HUES48 (cell line): Measurements from ENCODE around the gene HOXA5.

ENCODE experiments used
- H3K27ac ChIP-seq: one replicate; pipeline ENCODE4 v1.7.0; 2013; ENCODE audit warnings: low read depth, low read length, inconsistent platforms
- H3K27me3 ChIP-seq: 2 replicates; pipeline ENCODE4 v1.6.1; 2013; ENCODE audit warnings: mild to moderate bottlenecking, low read length; ENCODE audit not compliant: control insufficient read depth, insufficient read depth
- H3K36me3 ChIP-seq: 2 replicates; pipeline ENCODE4 v1.6.1; 2013; ENCODE audit warnings: low read length; ENCODE audit not compliant: control insufficient read depth, insufficient read depth
- H3K4me1 ChIP-seq: 2 replicates; pipeline ENCODE4 v1.6.1; 2013; ENCODE audit warnings: mild to moderate bottlenecking, low read length; ENCODE audit not compliant: control insufficient read depth, insufficient read depth
- H3K4me3 ChIP-seq: 2 replicates; pipeline ENCODE4 v1.5.1; 2013; ENCODE audit warnings: mild to moderate bottlenecking, low read depth, low read length
- H3K9ac ChIP-seq: 2 replicates; pipeline ENCODE4 v1.6.1; 2013; ENCODE audit warnings: mild to moderate bottlenecking, low read depth, low read length, moderate library complexity
- H3K9me3 ChIP-seq: 2 replicates; pipeline ENCODE4 v1.6.1; 2013; ENCODE audit warnings: low read length; ENCODE audit not compliant: control insufficient read depth, insufficient read depth

The HOXA5 gene

DNA sequence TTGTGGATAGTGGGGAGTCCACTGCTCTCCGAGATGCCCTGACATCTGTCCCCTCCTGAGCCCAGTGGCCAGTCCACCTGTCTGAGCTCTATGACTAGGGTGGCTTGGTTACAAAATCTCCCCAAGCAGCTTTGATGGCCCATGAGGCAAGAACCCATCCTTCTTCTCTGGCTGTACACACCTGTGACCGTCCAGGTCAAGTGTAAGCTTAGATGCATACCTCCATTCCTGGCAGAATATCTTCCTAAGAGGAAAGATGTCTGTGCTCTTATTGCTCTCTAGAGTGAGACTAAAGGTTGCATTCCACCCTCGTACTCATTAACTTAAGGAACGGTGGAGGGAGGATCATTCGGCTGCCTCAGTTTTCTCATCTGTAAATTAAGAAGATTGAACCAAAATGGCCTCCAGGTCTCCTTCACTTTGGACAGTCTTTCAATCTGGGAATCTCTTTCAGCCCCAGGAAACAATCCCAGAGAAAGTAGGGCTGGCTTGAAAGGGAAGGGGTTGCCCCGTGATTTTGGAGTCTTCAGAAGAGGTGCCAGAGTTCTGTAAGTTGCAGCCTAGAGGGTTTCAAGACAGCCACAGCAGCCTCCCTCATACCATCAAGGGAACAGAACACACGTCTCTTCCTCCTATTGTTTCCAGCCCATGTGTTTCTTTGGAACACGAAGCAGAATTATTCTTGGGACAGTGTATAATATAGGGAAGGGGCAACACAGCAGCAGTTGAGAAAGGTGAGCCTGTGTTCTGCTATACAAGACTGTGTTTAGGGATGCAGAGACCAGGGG is 18.4 kb downstream of the HOXA5 start:
- H3K27me3 ChIP-seq: peaks cover 100% of the 10 kb centered on the region
- H3K9ac ChIP-seq: no peak overlapping the region
- no peaks in the 10 kb centered on the region for H3K9me3 ChIP-seq
- H3K4me1 ChIP-seq: no peaks in the 10 kb centered on the region
- no peak overlapping the region for H3K27ac ChIP-seq
- H3K36me3 ChIP-seq: no peaks in the 10 kb centered on the region
- no peak overlapping the region for H3K4me3 ChIP-seq

DNA sequence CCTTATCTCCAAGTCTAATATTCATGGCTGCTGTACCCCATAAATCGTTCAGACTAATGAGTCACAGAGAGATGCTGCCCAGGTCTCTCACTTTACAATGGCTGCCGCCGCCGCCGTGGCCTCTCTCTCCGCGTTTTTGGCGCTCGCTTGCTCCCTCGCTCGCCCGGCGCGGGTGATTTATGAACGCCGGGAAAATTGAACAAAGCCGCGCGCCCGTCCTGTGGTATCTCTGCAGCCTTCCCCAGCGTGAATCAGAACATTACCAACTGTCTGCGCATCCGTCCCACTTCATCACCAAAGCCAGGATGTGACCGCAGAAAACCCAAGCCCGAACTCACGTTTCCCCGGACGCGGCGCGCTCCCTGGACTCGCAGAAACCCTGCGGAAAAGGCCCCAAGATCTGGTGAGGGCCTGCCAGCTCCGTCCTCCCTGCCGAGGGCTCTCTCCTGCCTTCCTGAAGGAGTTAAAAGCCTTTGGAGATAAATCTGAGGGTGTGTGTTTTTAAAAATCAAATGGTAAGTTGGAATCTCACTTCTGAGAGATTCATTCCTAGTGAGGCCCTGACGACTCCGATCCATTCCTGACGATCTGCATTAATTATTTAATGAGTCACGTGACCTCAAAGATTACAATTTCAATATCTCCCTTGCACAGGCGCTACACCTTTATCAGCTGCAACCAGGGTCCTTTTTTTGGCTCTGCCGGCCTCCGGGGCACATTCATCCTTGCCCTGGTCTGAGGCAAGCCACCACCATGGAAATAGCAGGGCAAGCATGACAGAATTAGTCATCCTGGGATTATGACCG is 19.2 kb downstream of the HOXA5 start:
- Histone ChIP-seq H3K9ac (no peak overlapping the region), H3K4me3 (no peak overlapping the region), H3K4me1 (no peaks in the 10 kb centered on the region), H3K27ac (no peak overlapping the region), H3K27me3 (peaks cover 100% of the 10 kb centered on the region), H3K36me3 (no peaks in the 10 kb centered on the region), H3K9me3 (no peaks in the 10 kb centered on the region)

DNA sequence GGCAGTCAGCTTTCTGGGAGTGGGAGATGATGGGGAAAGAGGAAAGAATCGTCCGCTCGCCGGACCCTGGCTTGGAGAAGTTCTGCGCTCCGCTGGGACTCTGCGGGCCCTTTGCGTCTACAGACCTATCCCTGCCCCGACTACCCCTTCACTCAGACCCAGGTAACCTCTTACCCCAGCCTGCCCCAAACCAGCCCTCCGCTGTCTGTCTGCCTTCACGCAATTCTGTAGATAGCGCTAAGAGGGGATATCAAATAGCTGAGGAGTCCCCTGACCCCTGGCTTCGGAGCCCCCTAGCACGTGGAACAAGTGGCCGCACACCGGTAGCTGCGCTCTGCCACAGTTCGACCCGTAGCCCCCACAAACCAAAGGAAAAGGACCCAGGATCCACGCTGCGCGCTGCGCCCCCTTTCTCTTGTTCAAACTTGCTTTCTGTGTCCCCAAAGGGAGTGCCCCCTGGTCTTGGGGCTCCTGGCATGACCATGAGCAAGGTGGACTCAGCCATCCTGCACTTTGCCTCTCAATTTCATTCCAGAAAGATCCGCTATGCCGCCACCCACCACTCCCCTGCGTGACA is 19.9 kb downstream of the HOXA5 start:
- H3K4me1 ChIP-seq: no peaks in the 10 kb centered on the region
- no peak overlapping the region for H3K4me3 ChIP-seq

DNA sequence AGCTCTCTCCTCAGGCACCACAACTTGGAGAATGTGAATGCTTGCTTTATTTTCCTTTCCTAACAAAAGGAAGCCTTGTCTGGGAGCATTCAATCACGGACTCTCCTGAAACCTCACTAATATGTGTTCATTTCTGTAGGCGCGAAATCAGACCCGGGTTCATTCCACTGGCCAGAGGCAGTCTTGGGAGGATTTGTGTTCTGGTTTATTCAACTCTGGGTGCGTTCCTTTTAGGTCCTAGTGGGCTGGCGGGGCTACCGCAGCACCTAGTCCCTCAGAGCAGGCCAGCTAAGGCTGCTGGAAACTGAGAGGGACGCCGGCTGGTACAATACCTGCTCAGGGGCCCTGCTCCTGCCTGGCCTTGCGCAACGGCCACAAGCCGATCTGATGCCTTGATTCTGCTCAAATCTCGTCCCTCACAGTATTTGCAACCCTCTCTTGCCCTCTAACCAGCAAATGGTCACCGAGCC is 20.4 kb downstream of the HOXA5 start:
- H3K4me3 ChIP-seq: no peak overlapping the region
- H3K27ac ChIP-seq: no peak overlapping the region
- H3K9ac ChIP-seq: no peak overlapping the region
- no peaks in the 10 kb centered on the region for H3K4me1 ChIP-seq
- H3K9me3 ChIP-seq: no peaks in the 10 kb centered on the region
- H3K27me3 ChIP-seq: peaks cover 100% of the 10 kb centered on the region
- no peaks in the 10 kb centered on the region for H3K36me3 ChIP-seq

More for the DNA sequence above, 19.9 kb downstream of the HOXA5 start:
- Histone ChIP-seq H3K27me3 (peaks cover 100% of the 10 kb centered on the region), H3K9ac (no peak overlapping the region), H3K36me3 (no peaks in the 10 kb centered on the region), H3K9me3 (no peaks in the 10 kb centered on the region), H3K27ac (no peak overlapping the region)

DNA sequence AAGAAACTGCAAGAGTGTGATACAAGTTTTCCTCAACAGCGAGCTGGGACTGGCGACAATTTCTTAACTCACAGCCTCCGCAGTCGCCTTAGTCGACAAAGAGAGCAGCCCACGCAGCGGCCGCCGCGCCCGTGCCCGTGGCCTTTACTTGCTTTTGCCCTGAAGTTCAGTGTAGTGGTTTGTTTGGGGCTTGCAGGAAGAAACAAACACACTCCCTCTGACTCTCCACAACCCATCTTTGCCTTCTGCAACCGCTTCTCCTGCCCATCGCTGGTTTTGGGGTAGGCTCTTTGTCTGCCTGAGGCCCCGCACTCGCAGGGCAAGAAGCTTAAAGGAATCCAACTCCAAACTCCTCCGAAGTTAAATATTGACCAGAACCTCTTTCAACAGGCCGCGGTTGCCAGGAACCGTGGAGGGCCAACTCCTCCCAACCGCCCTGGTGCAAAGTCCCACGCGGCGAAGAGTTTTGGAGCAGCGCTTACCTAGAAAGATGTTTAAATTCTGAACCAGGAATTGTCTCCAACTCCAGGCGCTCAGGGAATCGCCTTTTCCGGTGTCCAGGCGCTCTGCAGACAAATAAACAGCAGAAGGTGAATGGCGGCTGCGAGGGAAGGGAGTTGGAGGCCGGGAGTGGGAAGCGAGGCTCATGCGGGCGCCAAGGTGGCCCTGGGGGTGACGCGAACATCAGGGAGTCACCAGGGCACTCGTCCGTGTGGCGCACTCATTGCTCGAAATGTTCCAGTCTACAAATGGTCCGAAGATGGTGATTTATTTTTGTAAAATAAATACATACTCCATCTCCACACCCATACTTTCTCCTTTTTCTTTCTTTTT is 21.2 kb downstream of the HOXA5 start:
- Histone ChIP-seq H3K4me3 (no peak overlapping the region), H3K4me1 (no peaks in the 10 kb centered on the region), H3K36me3 (no peaks in the 10 kb centered on the region), H3K9me3 (no peaks in the 10 kb centered on the region), H3K9ac (no peak overlapping the region), H3K27ac (no peak overlapping the region), H3K27me3 (peaks cover 100% of the 10 kb centered on the region)

DNA sequence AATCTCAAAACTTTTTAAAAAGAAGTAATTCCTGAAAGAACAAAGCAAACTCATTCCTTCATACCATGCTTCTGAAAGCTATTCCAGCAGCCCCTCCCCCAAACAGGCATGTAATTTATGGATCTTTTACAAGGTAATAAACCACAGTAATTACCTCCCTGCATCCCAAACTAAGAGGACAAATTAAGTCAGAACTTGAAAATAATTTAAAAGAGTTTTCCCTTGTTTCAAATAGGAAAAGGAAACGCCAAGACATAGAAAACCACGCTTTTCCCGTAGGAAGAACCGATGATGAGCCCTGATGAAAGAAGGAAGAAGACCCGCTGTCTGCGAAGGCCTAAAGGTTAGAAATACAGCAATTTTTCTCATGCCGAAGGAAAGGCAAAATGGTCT is 21.8 kb downstream of the HOXA5 start:
- Histone ChIP-seq H3K9me3 (no peaks in the 10 kb centered on the region), H3K36me3 (no peaks in the 10 kb centered on the region), H3K9ac (no peak overlapping the region), H3K27ac (no peak overlapping the region), H3K27me3 (peaks cover 100% of the 10 kb centered on the region), H3K4me3 (no peak overlapping the region), H3K4me1 (no peaks in the 10 kb centered on the region)

DNA sequence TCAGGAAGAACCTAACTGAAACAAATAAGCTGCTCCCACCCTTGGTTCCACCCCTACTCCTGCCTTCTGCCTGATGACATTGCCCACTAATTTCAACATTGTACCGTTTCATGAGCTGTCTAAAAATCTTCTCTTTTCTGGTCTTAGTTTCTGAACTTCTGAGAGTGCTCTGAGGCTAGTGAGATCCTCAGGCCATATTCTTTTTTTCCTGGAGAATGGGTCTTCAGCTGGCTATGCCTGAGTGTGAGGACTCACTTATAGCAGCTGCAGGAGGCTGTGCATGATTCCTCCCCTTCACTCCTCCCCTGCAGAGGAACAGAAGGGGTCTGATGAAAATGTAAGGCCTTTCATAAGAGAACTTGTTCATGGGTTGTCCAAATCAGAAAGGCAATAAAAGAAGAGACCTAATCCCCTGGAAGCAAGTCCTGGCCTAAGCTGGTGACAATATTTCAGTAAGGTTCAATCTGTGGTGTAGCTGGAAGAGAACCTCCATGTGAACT is 24.0 kb downstream of the HOXA5 start:
- Histone ChIP-seq H3K9ac (no peak overlapping the region), H3K27ac (no peak overlapping the region), H3K4me3 (no peak overlapping the region), H3K36me3 (no peaks in the 10 kb centered on the region), H3K9me3 (no peaks in the 10 kb centered on the region), H3K27me3 (peaks cover 100% of the 10 kb centered on the region), H3K4me1 (peaks cover 4% of the 10 kb centered on the region; the same call in 1 of the 2 replicates)

DNA sequence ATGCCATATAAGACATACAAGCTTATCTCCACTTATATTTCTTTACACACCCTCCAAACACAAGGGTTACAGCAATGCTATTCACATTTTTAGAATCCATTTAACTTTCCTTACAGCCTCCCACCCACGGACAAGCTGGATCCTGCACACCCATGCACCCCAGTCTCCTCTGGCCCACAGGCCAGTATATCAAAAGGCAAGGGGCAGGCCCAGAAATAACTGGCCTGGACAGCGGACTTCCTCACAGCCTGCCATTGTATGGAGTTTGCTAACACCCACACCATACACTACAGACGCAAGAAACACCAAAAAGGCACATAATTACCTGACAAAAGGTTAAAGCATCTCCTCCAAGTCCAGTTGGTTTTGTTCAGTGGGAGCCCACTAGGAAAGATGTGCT is 24.9 kb downstream of the HOXA5 start:
- no peak overlapping the region for H3K4me3 ChIP-seq
- H3K36me3 ChIP-seq: no peaks in the 10 kb centered on the region
- H3K27ac ChIP-seq: no peak overlapping the region
- H3K27me3 ChIP-seq: peaks cover 99% of the 10 kb centered on the region
- no peak overlapping the region for H3K9ac ChIP-seq
- peaks cover 4% of the 10 kb centered on the region; the same call in 1 of the 2 replicates for H3K4me1 ChIP-seq
- H3K9me3 ChIP-seq: no peaks in the 10 kb centered on the region

DNA sequence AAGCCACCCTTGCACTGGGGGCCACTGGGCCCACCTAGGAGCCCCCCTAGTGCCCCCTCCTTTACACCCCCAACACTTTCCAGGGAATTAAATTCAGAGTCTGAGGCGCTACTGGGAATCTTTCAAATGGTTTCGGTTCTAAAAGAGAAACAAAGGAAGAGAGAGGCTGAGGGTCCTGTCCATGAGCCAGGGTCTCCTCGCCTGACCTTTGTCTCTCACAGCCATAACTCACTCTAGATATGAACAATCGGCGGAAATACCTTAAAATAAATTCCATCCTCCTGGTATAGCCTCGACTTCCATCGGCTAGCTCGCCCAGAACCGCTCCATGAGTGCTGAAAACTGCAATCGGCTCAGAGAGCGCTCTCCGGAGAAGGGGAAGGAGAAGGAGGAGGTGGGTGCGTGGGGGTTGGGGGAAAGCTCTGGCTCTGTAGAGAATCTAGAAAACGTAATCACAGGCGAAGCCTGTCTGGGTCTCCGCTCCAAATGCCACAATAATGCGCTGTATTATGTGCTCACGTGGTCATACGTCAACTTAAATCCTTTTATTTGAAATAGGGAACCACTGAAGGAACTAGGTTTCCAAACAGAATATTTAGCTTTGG is 25.5 kb downstream of the HOXA5 start:
- Histone ChIP-seq H3K27me3 (peaks cover 99% of the 10 kb centered on the region), H3K9ac (no peak overlapping the region), H3K4me3 (no peak overlapping the region), H3K36me3 (no peaks in the 10 kb centered on the region), H3K9me3 (no peaks in the 10 kb centered on the region), H3K4me1 (peaks cover 4% of the 10 kb centered on the region; the same call in 1 of the 2 replicates), H3K27ac (no peak overlapping the region)
